Nephron progenitor cell (in vitro differentiated cells): ENCODE results near the gene ZC3H7B.
A peak's percentile ranks its signal among the peaks of the same experiment; 100 is the strongest.

ENCODE experiments used
- DNase-seq: peaks from one replicate; pipeline ENCODE4 v3.0.0; 2021
- H3K27ac Mint-ChIP-seq: 2 replicates; pipeline ENCODE4 v1.8.0; 2021; ENCODE audit warnings: mild to moderate bottlenecking, moderate library complexity, mixed read lengths
- H3K27me3 Mint-ChIP-seq: 2 replicates; pipeline ENCODE4 v1.8.0; 2021; ENCODE audit warnings: mild to moderate bottlenecking, low read depth, mixed read lengths; ENCODE audit not compliant: poor library complexity
- H3K36me3 Mint-ChIP-seq: 2 replicates; pipeline ENCODE4 v1.8.0; 2021; ENCODE audit warnings: low read depth, mixed read lengths
- H3K4me1 Mint-ChIP-seq: 2 replicates; pipeline ENCODE4 v1.8.0; 2021; ENCODE audit warnings: mixed read lengths
- H3K4me3 Mint-ChIP-seq: 2 replicates; pipeline ENCODE4 v1.8.0; 2021; ENCODE audit warnings: mild to moderate bottlenecking, moderate library complexity, mixed read lengths
- H3K9me3 Mint-ChIP-seq: 2 replicates; pipeline ENCODE4 v1.8.0; 2021; ENCODE audit warnings: mild to moderate bottlenecking, moderate library complexity, mixed read lengths
- TF ChIP-seq, protein P1 (sequence below): fragments of 200-600 bp; sonication (generic); IDR thresholded peaks from 2 replicates; pipeline ENCODE4 v1.5.0; 2021; ENCODE audit warnings: antibody characterized with exemption

ZC3H7B gene, protein sequence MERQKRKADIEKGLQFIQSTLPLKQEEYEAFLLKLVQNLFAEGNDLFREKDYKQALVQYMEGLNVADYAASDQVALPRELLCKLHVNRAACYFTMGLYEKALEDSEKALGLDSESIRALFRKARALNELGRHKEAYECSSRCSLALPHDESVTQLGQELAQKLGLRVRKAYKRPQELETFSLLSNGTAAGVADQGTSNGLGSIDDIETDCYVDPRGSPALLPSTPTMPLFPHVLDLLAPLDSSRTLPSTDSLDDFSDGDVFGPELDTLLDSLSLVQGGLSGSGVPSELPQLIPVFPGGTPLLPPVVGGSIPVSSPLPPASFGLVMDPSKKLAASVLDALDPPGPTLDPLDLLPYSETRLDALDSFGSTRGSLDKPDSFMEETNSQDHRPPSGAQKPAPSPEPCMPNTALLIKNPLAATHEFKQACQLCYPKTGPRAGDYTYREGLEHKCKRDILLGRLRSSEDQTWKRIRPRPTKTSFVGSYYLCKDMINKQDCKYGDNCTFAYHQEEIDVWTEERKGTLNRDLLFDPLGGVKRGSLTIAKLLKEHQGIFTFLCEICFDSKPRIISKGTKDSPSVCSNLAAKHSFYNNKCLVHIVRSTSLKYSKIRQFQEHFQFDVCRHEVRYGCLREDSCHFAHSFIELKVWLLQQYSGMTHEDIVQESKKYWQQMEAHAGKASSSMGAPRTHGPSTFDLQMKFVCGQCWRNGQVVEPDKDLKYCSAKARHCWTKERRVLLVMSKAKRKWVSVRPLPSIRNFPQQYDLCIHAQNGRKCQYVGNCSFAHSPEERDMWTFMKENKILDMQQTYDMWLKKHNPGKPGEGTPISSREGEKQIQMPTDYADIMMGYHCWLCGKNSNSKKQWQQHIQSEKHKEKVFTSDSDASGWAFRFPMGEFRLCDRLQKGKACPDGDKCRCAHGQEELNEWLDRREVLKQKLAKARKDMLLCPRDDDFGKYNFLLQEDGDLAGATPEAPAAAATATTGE

DNA sequence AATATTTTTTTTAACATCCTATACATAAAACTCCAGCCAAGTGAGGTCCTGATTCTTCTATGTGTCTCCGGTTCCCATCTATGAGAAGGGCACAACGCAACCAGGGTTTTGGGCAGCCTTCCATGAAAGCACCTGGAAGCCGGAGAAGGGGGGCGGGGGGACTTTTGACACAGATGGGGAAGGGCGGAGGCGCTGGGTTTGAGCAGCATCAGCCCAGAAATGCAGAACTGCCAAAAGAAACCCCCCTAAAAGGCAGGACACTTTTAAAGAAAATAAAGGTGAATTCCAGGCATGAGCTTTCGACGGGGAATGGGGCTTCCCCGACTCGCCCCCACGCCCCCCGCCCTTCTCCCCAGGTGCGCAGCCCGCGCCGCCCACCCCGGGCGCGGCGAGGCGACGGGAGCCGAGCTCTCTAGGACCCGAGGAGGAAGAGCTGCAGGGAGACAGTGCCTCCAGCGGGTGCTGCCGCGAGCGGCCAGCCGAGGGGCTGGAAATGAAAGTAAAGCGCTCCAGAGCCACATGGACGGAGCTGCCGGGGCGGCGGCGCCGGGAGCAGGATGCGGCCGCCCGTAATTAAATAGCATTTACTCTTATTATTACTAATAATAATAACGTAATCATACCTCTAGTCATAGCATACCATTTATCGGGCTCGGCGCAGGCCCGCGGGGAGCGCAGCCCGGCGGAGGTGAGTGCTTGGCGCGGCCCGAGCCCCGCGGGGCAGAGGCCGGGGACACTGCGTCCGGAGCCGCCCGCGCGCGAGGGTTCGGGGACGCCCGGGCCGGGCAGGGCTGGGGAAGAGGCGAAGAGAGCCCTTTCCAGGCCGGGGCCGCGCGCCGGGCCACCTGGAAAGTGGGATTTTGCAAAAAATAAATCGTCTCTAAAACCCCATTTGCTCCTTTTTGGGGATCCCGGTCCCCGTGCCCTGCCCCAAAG is at the start of gene ZC3H7B:
Gene ZC3H7B, plus strand, starts transcription at position 441 of the 936 bp plus-strand sequence. CDS start 19,136 bp downstream, outside the sequence.
- no peaks in the 10 kb centered on the region for H3K27me3 Mint-ChIP-seq
- DNase-seq: peak; percentile 79
- H3K4me1 Mint-ChIP-seq: peaks cover 35% of the 10 kb centered on the region
- H3K4me3 Mint-ChIP-seq: peak within 1 kb of the TSS; percentile 86
- H3K36me3 Mint-ChIP-seq: peaks cover 19% of the 10 kb centered on the region
- peaks cover 4% of the 10 kb centered on the region for H3K9me3 Mint-ChIP-seq
- no peak within 1 kb of the TSS for H3K27ac Mint-ChIP-seq
- TF ChIP-seq, protein P1, sequence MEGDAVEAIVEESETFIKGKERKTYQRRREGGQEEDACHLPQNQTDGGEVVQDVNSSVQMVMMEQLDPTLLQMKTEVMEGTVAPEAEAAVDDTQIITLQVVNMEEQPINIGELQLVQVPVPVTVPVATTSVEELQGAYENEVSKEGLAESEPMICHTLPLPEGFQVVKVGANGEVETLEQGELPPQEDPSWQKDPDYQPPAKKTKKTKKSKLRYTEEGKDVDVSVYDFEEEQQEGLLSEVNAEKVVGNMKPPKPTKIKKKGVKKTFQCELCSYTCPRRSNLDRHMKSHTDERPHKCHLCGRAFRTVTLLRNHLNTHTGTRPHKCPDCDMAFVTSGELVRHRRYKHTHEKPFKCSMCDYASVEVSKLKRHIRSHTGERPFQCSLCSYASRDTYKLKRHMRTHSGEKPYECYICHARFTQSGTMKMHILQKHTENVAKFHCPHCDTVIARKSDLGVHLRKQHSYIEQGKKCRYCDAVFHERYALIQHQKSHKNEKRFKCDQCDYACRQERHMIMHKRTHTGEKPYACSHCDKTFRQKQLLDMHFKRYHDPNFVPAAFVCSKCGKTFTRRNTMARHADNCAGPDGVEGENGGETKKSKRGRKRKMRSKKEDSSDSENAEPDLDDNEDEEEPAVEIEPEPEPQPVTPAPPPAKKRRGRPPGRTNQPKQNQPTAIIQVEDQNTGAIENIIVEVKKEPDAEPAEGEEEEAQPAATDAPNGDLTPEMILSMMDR: peak; percentile 21

DNA sequence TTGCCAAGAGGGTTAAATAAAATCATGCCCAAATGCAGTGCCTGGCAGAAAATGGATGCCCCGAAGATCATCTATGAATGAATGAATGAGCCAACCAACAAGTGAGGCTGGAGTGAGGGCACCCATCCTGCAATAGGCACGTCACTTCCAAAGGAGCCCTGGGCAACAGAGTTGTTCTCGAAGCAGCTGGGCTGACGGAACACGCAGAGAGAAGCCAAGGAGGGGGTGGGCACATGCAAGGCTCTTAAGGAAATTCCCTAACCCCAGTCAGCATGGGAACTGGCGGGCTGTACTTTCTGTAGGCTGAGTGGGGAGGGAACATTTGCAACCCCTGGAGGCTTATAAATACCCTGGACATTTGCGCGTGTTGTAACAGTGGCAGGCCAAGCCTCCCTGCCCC is 49.0 kb upstream of the ZC3H7B start:
- Mint-ChIP-seq H3K36me3 (peaks cover 50% of the 10 kb centered on the region), H3K4me1 (peaks cover 9% of the 10 kb centered on the region), H3K27ac (no peak overlapping the region), H3K9me3 (no peaks in the 10 kb centered on the region), H3K27me3 (peaks cover 11% of the 10 kb centered on the region), H3K4me3 (no peak overlapping the region)
- TF ChIP-seq, protein P1: no peak
- no peak for DNase-seq

DNA sequence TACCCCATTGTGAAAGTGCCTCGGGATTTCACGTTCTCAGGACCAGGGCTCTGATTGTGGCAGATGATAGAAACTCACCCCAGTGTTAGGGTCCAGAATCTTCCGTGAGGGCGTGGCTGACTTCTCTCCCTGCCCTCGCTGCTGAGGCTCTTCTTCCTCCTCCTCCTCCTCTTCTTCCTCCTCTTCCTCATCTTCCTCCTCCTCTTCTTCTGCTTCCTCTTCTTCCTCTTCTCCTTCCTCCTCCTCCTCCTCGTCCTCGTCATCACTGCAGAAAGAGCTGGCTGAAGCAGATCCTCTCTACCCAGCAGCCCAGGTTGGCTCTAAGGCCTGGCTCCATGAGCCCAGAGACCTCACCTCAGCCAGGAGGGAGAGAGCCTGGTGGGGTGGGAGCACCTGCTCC is 47.1 kb upstream of the ZC3H7B start:
- H3K27ac Mint-ChIP-seq: no peak overlapping the region
- TF ChIP-seq, protein P1: no peak
- DNase-seq: no peak
- H3K36me3 Mint-ChIP-seq: peaks cover 54% of the 10 kb centered on the region
- H3K4me1 Mint-ChIP-seq: peaks cover 12% of the 10 kb centered on the region
- no peaks in the 10 kb centered on the region for H3K9me3 Mint-ChIP-seq
- no peak overlapping the region for H3K4me3 Mint-ChIP-seq
- H3K27me3 Mint-ChIP-seq: peaks cover 9% of the 10 kb centered on the region

DNA sequence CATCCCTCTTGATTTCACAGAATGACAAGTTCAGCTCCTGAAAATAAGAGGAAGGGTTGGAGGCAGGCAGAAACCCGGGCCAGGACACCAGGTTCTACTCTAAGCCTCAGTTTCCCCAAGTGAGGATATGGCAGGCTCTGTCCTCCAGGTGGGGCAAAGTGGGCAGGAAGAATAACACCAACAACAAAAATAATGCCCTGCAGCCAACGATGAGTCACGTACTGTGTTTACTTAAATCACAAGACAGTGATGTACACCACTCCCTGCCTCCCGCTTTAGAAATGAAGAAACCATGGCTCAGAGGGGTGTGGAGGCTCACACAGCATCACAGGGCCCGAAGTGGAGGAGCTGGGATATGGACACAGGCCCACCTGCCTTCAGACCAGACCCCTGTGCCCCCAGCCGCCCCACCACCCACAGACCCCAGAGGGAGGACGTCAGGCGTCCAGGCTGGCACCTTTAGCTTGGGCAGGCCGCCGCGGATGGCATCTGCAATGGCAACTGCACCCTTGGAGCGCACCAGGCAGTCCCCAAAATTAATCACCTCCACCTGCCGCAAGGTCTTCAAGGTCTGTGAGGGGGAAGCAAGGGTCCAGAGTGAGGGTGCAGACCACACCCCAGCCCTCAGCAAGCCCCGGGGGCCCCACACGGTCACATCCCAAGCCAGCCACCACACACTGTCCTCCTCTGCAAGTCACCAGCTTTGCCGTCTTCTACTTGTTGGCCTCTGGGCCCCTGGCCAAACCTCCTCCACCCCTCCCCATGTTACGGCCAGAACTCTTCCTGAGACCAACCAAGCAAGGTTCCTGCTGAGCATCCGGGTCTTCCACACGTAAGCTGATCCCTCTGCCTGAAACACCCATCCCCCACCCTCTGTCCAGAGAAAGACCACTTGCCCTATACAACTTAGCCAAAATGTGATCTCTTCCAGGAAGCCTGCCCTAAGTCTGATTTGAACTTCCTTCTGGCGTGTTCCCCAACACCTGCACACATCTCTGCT is 44.8 kb upstream of the ZC3H7B start:
- H3K4me3 Mint-ChIP-seq: peak overlapping the region; percentile 28
- H3K36me3 Mint-ChIP-seq: peaks cover 55% of the 10 kb centered on the region

More for the DNA sequence above, 44.8 kb upstream of the ZC3H7B start:
- peak overlapping the region; percentile 96 for H3K27ac Mint-ChIP-seq
- TF ChIP-seq, protein P1: no peak
- peak; percentile 50 for DNase-seq
- H3K4me1 Mint-ChIP-seq: peaks cover 12% of the 10 kb centered on the region
- no peaks in the 10 kb centered on the region for H3K9me3 Mint-ChIP-seq
- H3K27me3 Mint-ChIP-seq: peaks cover 6% of the 10 kb centered on the region
